HG03354 (cell line): Measurements from ENCODE around the gene COL11A2.
"Not testable (repeated sequence)": the region's sequence is repeated elsewhere in the genome, so short reads cannot be mapped to it uniquely, and the experiment has no call there.

Experiments used
- ATAC-seq: cut with Tn5 transposase; IDR thresholded peaks from one replicate; pipeline ENCODE4 v1.9.1; 2021; ENCODE audit warnings: mild to moderate bottlenecking; ENCODE audit not compliant: unreplicated experiment, poor library complexity, severe bottlenecking

The COL11A2 gene

DNA sequence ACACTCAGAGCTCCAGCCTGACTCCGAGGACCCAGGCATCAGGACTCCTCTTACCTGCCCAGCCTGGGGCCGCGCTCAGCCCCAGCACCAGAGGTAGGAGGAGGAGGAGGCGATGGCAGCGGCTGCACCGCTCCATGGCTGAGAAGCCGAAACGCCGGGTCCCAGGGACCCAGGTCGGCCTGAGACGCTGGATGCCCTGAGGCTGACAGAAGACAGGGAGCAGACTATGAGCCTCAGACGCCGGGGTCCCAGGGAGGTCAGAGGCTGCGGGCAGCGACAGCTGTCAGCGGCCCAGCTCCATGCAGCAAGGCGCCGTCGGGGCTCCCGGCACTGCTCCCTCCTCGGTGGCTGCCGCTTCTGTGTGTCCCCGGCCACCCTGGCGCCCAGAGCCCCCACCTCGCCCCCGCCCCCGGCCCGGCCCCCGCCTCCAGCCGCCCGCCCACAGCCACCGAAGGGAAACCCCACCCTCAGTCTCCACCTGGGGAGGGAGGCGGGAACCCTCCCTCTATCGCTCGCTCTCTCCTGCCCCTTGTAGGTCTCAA, at the start of gene COL11A2:
COL11A2 (minus strand) TSS at position 363 of the 542 bp plus-strand sequence; CDS start at position 136, 227 bp downstream.
- ATAC-seq: no peak

DNA sequence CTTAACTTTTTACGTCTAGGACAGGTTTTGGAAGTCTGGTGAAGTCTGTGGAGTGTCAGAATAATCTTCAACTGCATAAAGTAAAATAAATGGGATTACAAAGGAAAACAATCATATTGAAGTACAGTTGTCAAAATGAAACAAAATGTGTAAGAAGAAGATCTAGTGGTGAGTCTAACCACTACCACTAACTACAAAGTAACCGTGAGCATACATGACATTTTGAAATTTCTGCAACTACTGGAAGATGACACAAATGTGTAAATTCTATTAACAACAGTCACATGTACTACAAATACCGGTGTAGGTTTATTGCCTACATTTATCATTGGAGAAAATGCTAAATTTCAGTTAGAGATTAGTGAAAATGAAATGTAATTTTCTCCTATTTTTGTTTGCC, 49.7 kb upstream of the COL11A2 start:
- ATAC-seq: no peak

DNA sequence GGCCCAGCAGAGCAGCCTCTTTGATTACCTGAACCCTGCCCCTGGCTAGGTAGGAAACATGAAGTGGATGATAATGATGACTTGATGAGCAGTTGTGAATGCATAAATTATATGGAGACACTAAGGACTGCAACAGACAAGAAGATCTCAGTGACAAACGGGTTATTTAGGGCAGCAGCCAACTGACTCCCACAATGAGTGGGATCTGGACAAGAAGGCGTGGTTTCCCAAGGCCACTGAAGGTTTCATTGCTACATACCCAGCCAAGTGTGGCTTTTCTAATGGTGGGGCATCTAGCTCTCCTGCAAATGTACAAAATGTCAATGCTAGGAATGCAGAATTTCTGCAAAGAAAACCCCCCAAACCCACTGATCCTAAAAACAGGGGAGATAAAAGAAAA, 45.5 kb upstream of the COL11A2 start:
- no peak for ATAC-seq

DNA sequence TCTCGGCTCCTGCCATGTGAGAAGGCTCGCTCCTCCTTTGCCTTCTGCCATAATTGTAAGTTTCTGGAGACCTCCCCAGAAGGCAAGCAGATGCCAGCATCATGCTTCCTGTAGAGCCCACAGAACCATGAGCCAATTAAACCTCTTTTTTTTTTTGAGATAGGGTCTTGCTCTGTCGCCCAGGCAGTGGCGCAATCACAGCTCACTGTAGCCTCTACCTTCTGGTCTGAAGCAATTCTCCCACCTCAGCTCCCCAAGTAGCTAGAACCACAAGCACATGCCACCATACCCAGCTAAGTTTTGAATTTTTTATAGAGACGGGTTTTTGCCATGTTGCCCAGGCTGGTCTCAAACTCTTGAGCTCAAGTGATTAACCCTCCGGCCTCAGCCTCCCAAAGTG, 44.6 kb upstream of the COL11A2 start:
- no peak for ATAC-seq

DNA sequence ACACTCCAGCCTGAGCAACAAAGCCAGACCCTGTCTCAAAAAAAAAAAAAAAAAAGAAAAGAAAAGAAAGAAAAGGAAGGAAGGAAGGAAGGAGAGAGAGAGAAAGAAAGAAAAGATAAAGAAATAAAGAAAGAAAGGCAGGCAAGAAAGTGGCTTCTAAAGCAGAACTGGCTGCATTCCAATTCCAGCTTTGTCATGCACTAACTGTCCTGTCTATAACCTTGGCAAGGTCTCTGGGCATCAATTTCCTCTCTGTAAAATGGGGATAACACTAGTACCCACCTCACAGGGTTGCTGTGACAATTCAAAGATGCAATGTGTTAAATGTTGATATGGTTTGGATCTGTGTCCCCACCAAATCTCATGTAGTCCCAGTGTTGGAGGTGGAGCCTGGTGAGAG, 44.1 kb upstream of the COL11A2 start:
- no peak for ATAC-seq

DNA sequence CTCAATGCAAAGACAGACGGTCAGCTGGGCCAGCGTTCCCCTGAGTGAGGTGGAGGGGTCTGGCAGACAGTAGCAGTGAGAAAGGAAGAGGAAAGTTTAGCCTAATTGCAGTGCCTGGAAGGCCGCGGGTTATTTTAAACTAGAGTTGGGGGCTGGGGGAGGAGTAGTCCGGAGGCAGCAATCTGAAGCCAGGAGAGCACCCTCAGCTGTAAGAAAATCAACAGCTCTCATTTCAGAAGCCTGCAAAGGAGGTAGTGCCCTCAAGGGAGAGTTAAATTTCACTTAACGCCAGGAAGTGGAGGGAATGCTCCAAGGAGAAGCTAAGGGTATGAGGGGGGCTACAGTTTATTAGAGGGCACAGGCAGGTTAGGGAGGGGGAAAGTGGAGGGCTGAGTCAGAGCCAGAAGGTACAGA, 43.0 kb upstream of the COL11A2 start:
- no peak for ATAC-seq

DNA sequence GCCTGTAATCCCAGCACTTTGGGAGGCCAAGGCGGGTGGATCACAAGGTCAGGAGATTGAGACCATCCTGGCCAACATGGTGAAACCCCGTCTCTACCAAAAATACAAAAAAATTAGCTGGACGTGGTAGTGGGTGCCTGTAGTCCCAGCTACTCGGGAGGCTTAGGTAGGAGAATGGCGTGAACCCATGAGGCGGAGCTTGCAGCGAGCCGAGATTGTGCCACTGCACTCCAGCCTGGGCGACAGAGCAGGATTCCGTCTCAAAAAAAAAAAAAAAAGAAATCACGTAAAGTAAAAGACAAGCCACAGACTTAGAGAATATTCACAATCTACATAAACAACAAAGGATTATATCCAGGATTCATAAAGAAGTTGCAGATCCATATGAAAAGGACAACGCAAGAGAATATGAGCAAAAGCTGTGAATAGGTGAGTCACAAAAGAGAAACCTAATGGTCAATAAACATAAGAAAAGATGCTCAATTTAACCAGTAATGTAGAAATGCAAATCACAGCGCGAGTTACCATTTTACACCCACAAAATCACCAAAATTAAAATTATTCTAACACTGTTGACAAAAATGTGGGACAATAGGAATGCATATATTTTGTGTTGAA, 34.3 kb upstream of the COL11A2 start:
- ATAC-seq: not testable (repeated sequence)

DNA sequence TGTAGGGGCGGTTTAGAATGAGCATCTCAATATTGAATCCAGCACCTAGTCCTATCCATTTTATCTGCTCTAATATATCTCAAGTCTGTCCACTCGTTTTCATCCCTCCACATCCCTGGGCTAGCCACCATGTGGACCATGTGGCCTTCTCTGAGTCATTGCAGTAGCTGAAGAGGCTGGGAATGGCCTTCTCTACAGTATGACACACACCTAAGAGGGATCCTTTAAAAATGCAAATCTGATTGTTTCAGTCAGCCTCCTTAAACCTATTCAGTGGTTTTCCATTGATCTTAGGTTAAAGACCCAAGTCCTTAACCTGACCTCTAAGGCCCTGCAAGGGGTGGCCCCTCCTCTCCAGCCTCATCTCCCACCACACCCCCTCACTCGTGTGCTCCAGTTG, 25.4 kb upstream of the COL11A2 start:
- ATAC-seq: no peak

DNA sequence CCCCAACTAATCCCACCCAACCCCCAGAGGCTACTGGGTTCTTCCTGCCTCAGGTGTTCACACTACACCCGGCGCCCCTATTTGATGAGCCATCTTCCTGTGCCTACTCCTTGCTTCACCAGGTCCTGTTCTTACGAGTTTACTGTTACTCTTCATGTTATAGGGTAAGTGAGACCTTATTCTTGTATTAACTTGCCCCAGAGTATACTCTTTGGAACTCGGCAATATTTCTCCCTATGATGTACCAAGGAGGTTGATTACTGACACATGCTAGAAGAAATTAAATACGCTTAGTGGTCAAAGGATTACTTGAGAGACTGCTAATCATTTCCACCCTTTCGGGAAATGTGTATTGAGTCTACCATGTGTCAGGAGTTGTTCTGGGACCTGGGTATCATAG, 25.0 kb upstream of the COL11A2 start:
- no peak for ATAC-seq

DNA sequence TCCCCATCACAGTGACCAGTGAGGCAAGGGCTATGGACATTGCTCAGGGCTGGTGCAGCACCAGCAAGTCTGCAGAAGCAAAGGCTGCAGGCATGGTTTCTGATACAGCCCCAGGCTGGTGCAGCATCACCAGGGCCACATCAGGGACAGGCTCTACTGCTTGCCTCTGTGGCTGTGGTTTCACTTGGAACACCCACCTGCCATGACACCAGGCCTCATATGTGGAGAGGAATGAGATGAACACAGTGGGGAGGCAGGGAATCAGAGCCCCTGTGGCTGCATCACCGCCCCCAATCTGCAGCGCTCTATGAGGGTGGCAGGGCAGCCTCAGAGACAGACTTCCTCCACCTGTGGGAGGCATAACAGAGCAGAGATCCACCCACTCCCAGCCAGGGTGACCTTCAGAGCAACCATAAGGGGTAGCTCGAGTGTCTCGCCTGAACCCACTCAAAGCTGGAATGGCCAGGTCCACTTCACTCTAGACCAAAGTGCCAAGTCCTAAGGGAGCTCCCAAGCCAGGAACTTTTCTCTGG, 23.9 kb upstream of the COL11A2 start:
- ATAC-seq: no peak

DNA sequence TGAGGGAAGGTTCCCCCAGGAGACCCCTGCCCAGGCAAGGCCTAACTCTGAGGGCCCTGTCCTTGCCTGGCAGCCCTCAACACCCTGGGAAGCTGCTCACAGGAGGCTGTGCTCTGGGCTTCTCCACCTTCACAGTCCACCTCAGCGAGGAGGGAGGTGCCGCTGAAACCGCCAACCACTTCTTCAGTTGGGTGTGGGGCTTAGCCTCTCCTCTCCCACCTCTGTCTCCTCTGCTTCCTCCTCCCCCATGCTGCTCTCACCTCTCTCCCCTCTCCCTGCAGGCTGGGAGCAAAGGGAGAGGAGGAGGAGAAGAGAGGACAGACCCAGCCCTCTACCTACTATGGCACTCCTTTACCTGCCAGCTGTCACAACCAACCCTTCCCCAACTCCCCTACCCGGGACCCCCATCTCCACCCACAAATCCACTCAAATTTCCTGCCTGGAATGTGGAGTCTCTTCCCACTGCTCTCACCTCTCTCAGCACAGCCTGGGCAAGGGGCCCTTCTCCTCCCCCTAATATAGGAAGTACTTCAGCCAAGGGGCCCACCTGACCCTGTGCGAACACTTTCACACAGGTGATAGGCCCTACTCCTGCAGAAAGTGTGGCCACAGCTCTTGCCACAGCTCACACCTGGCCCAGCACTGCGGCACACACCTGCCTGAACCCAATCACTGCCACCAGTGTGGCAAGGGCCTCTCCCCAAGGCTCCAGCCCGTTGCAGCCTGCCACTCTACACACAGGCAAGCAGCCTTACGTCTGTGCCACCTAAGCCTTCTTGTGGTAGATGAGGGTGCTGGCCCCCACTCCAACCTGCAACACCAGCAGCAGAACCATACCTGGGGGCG, 23.2 kb upstream of the COL11A2 start:
- no peak for ATAC-seq

DNA sequence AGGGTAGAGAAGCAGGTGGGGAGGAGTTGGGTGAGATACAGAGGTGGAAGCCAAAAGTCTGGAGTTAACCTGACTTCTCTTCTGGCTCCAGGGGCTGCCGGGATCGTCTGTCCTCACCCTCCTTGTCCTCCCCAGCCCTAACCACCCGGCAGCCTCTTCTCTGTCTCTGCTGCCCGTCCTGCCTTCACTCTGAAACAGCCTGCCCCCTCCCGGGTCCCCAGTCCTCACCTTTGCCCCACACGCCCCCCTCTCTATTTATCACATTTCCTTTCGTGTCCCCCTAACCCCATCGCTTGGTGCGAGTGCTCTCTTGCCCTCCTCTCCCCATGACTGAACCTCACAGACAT, 21.7 kb upstream of the COL11A2 start:
- no peak for ATAC-seq

DNA sequence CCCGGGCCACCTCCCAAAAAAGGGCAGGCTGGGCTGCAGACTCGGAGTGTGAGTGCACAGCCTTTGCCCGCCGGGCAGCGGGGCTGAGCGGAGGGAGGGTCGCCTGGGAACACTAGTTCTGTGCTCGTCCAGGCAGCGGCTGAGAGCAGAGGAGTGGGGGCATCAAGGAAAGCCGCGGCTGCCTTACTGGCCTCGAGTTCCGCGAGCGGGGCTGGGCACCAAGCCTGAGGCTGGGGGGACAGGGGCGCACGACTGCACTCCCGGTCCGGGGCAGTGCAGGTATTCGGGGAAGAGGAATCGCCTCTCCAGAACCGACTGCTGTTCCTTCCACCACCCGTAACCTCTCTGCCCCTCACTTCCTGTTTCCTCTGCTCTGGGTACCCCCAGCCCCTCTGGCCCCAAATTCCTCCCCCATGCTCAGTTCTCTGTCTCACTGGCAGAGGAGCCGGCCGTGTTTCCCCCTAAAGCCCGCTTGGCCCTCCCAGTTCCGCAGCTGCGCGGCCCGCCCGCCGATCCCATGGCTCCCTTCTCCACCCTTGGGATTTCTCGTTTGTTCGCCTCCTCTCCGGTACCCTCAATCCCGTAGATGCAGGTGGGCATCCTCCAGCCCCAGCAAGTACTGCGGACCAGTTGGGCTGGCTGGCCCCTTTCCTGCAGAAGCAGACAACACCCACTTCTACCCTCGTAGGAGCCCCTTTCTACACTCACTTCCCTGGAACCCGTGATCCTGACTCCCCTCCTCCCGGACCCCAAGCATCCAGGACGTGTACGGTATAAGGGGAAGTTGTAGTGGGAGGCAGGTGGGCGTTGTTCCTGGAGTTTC, 21.1 kb upstream of the COL11A2 start:
- ATAC-seq: no peak

DNA sequence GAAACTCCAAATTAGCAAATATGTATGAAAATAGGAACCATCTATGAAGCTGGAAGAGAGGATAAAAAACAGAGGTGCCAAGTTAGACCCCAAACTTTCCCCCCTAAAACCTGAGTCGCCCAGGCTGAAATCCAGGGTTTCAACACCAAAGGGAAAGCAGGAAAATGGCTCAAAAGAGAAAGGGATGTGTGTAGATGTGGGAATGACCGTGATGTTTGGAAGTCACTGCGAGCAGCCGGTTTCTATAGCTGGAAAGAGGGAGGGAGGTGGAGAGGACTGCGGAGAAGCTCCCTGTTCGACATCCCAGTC, 20.5 kb upstream of the COL11A2 start:
- no peak for ATAC-seq

DNA sequence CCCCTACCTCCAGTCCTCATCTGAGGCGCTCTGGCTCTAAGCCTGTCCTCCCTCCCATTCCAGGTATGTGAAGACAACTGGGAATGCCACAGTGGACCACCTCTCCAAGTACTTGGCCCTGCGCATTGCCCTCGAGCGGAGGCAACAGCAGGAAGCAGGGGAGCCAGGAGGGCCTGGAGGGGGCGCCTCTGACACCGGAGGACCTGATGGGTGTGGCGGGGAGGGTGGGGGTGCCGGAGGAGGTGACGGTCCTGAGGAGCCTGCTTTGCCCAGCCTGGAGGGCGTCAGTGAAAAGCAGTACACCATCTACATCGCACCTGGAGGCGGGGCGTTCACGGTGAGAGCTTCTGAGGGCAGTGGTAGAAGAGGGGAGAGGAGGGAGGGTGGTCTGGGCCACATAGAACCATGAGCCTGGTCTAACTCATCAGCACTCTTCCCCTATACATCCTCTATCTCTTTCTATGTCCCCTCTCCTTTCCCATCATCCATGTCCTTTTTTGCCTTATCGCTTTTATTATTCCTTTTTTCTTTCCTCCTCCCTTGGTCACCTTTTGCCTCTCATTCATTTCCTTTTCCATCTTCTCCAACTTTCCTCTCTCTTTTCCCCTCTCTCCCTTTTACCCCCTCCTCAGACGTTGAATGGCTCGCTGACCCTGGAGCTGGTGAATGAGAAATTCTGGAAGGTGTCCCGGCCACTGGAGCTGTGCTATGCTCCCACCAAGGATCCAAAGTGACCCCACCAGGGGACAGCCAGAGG, 19.6 kb upstream of the COL11A2 start:
- ATAC-seq: no peak

DNA sequence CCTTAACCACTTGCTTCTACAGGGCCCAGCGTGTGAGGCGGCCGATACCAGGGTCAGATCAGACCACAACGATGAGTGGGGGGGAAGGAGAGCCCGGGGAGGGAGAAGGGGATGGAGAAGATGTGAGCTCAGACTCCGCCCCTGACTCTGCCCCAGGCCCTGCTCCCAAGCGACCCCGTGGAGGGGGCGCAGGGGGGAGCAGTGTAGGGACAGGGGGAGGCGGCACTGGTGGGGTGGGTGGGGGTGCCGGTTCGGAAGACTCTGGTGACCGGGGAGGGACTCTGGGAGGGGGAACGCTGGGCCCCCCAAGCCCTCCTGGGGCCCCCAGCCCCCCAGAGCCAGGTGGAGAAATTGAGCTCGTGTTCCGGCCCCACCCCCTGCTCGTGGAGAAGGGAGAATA, 18.9 kb upstream of the COL11A2 start:
- ATAC-seq: no peak

DNA sequence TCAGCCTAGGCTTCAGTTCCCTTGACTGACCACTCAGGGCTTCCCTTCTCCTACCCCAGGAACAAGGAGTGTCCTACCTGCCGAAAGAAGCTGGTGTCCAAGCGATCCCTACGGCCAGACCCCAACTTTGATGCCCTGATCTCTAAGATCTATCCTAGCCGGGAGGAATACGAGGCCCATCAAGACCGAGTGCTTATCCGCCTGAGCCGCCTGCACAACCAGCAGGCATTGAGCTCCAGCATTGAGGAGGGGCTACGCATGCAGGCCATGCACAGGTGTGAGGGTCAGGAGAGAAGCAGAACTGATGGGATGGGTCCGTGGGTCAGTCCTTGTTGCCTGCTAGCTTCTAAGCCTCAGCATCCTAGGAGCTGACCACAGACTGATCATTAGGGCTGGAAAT, 17.6 kb upstream of the COL11A2 start:
- no peak for ATAC-seq

DNA sequence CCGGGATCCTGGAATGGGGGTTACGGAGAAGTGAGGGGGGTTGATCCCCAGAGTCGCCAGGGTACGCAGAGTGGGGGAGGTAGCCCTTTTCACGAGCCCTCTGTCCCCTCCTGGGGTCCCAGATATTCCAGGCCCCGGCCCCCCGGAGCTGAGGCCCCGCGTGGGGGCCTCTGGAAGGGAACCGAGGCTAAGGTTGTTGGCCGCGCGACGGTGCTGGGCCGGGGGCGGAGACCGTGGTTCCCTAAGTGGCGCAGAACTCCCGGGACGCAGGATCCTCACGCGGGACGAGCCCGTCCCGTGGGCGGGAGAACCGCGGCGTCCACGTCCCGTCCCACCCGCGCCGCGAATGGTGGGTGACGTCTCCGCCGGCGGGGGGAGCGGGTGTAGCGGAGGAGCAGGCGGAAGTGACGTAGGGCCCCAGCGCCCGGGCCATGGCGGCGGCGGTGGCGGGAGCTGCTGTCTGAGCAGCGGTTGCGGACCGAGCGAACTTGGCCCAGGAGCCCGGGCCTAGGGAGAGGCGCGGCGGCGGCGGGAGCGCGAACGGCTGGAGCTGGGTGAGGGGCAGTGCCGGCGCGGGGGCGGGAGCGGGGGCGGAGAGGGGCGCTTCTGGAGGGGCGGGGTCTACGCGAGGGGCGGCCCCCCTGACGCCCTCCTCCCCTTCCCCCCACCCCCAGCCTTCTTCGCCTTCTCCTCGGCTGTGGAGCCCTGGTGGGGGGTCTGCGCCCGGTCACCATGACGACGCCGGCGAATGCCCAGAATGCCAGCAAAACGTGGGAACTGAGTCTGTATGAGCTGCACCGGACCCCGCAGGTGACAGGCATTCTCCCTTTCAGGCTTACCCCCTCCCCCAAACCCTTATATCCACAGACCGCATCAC, 16.1 kb upstream of the COL11A2 start, which contains the start of gene RING1:
RING1 (plus strand) TSS at position 410 of the 877 bp plus-strand sequence; CDS start at position 733, 323 bp downstream.
- ATAC-seq: peak; percentile 57
